ENCODE results near the gene MEF2A.

GRCh38 chr15:99736702-99737101, 170.9 kb downstream of the MEF2A start:
- TF ChIP-seq EZH2 (IDR thresholded peaks at IDR 0.05; ENCODE audit: borderline replicate concordance, low read length) (no peak), CTCF (IDR thresholded peaks at IDR 0.05; ENCODE audit: low read length) (no peak)

All from OCI-LY1 (cell line).